H1 (cell line): ENCODE results near the gene RNF8. TPM values are rescaled to one million over a fixed set of nuclear protein-coding genes. Genes with fewer than 3 reads are reported as not detected.

Experiments
- CTCF ChIA-PET: fragments of 300-600 bp; sonication (Branson Sonifier 250); formaldehyde crosslinking; loops from one replicate; lab custom pipeline; 2021; ENCODE audit not compliant: partially characterized antibody; lab: Charles Lee
- POLR2A ChIA-PET: fragments of 300-600 bp; sonication (Branson Sonifier 250); formaldehyde crosslinking; loops from one replicate; lab custom pipeline; 2021; ENCODE audit warnings: inconsistent platforms; ENCODE audit not compliant: partially characterized antibody; lab: Charles Lee
- DNase-seq, 2 experiments: peaks; one replicate each; pipeline versions ENCODE4 v3.0.0 to v3.0.0-alpha.2; 2010 to 2022; ENCODE audit warnings: low spot score in 2 of 2, low read depth in 1 of 2, mixed read lengths in 1 of 2
- FAIRE-seq: peaks from 2 replicates; lab custom pipeline; 2011; peaks lifted over from hg19 to GRCh38; lab: Jason Lieb, UNC
- H2AFZ ChIP-seq: 2 replicates; pipeline ENCODE4 v1.8.1; 2012; ENCODE audit warnings: low read length, inconsistent platforms
- H2AK5ac ChIP-seq: 2 replicates; pipeline ENCODE4 v1.6.1; 2013; ENCODE audit warnings: low read depth, low read length
- H2BK120ac ChIP-seq: replicated peaks from 2 replicates; pipeline ENCODE3; 2013; ENCODE audit warnings: low read depth, low read length, inconsistent platforms
- H2BK12ac ChIP-seq: 2 replicates; pipeline ENCODE4 v1.6.1; 2013; ENCODE audit warnings: low read depth, low read length
- H2BK15ac ChIP-seq: 2 replicates; pipeline ENCODE4 v1.6.1; 2013; ENCODE audit warnings: low read length
- H2BK20ac ChIP-seq: 2 replicates; pipeline ENCODE4 v1.6.1; 2013; ENCODE audit warnings: low read length
- H2BK5ac ChIP-seq: 2 replicates; pipeline ENCODE4 v1.6.1; 2013; ENCODE audit warnings: low read depth, low read length
- H3K14ac ChIP-seq: 2 replicates; pipeline ENCODE4 v1.6.1; 2013; ENCODE audit warnings: inconsistent platforms; ENCODE audit not compliant: insufficient read length
- H3K18ac ChIP-seq: 2 replicates; pipeline ENCODE4 v1.6.1; 2013; ENCODE audit warnings: low read length; ENCODE audit errors: extremely low read depth
- H3K23ac ChIP-seq: 2 replicates; pipeline ENCODE4 v1.6.1; 2013; ENCODE audit warnings: inconsistent platforms; ENCODE audit not compliant: insufficient read length
- H3K23me2 ChIP-seq: 2 replicates; pipeline ENCODE4 v1.6.1; 2013; ENCODE audit warnings: low read depth, low read length
- H3K27ac ChIP-seq: 2 replicates; pipeline ENCODE4 v1.6.1; 2011; ENCODE audit warnings: low read depth, low read length, inconsistent platforms
- H3K27me3 ChIP-seq, 4 experiments: replicated peaks in 1 of 4; 1 replicate in 1 of 4; 2 replicates in 3 of 4; pipeline versions ENCODE4 v1.6.1 to v1.8.1; 2011 to 2013; ENCODE audit warnings: low read length in 3 of 4, mild to moderate bottlenecking in 3 of 4, inconsistent platforms in 2 of 4, mixed read lengths in 2 of 4, moderate library complexity in 1 of 4; ENCODE audit not compliant: control insufficient read depth in 3 of 4, insufficient read depth in 3 of 4; ENCODE audit errors: extremely low read depth in 1 of 4
- H3K36me3 ChIP-seq, 4 experiments: 2 replicates each; pipeline versions ENCODE4 v1.6.1 to v1.8.1; 2011 to 2013; ENCODE audit warnings: mild to moderate bottlenecking in 4 of 4, low read length in 3 of 4, moderate library complexity in 2 of 4, control low read depth in 1 of 4, inconsistent platforms in 1 of 4; ENCODE audit not compliant: insufficient read depth in 4 of 4, control insufficient read depth in 2 of 4
- H3K4ac ChIP-seq: replicated peaks from 2 replicates; pipeline ENCODE3; 2013; ENCODE audit warnings: low read length, low read depth, mixed read lengths, inconsistent platforms; ENCODE audit not compliant: insufficient read length
- H3K4me1 ChIP-seq, 4 experiments: replicated peaks in 1 of 4; 1 replicate in 1 of 4; 2 replicates in 3 of 4; pipeline versions ENCODE4 v1.6.1 to v1.8.1; 2011 to 2013; ENCODE audit warnings: low read length in 3 of 4, inconsistent platforms in 2 of 4, mixed read lengths in 1 of 4; ENCODE audit not compliant: insufficient read depth in 4 of 4, control insufficient read depth in 3 of 4
- H3K4me2 ChIP-seq, 2 experiments: 2 replicates each; pipeline versions ENCODE4 v1.6.1 to v1.8.1; 2011 to 2013; ENCODE audit warnings: low read depth in 2 of 2, low read length in 2 of 2, control low read depth in 1 of 2, inconsistent platforms in 1 of 2, mild to moderate bottlenecking in 1 of 2; ENCODE audit not compliant: insufficient read depth in 1 of 2
- H3K4me3 ChIP-seq, 4 experiments: fragments of 200-600, 300-600 bp in 1 of 4; sonication (generic), shearing (Covaris generic), sonication (Bioruptor Twin) in 1 of 4; 2 replicates each; pipeline versions ENCODE4 v1.5.1 to v1.8.1; 2011 to 2016; ENCODE audit warnings: low read length in 4 of 4, low read depth in 3 of 4, control low read depth in 2 of 4, inconsistent platforms in 2 of 4, mild to moderate bottlenecking in 2 of 4, mixed read lengths in 1 of 4, moderate library complexity in 1 of 4; ENCODE audit not compliant: insufficient read depth in 2 of 4; ENCODE audit errors: extremely low read depth in 1 of 4
- H3K56ac ChIP-seq: replicated peaks from 2 replicates; pipeline ENCODE3; 2013; ENCODE audit warnings: low read depth, mild to moderate bottlenecking, mixed read lengths, low read length, inconsistent platforms; ENCODE audit not compliant: insufficient read length
- H3K79me1 ChIP-seq: 2 replicates; pipeline ENCODE4 v1.6.1; 2013; ENCODE audit warnings: low read depth, low read length, control low read depth
- H3K79me2 ChIP-seq, 2 experiments: 2 replicates each; pipeline versions ENCODE4 v1.6.1 to v1.8.1; 2012 to 2013; ENCODE audit warnings: low read length in 2 of 2, mild to moderate bottlenecking in 2 of 2, inconsistent platforms in 1 of 2; ENCODE audit not compliant: insufficient read depth in 2 of 2, control insufficient read depth in 1 of 2
- H3K9ac ChIP-seq, 4 experiments: replicated peaks in 1 of 4; 1 replicate in 1 of 4; 2 replicates in 3 of 4; pipeline versions ENCODE4 v1.6.1 to v1.8.1; 2011 to 2013; ENCODE audit warnings: low read depth in 3 of 4, low read length in 3 of 4, control low read depth in 2 of 4, mild to moderate bottlenecking in 2 of 4, moderate library complexity in 2 of 4, inconsistent platforms in 1 of 4; ENCODE audit errors: extremely low read depth in 1 of 4
- H3K9me3 ChIP-seq, 2 experiments: 2 replicates each; pipeline versions ENCODE4 v1.6.1 to v1.8.1; 2012 to 2013; ENCODE audit warnings: mild to moderate bottlenecking in 2 of 2, moderate library complexity in 2 of 2, control low read depth in 1 of 2, inconsistent platforms in 1 of 2, low read depth in 1 of 2, low read length in 1 of 2, mixed read lengths in 1 of 2; ENCODE audit not compliant: insufficient read depth in 2 of 2
- H4K20me1 ChIP-seq, 2 experiments: replicated peaks in 1 of 2; 2 replicates each; pipeline versions ENCODE3 to v1.8.1; 2011 to 2013; ENCODE audit warnings: inconsistent platforms in 2 of 2, low read length in 2 of 2, mild to moderate bottlenecking in 1 of 2; ENCODE audit not compliant: insufficient read depth in 2 of 2, control insufficient read depth in 1 of 2
- H4K5ac ChIP-seq: 2 replicates; pipeline ENCODE4 v1.6.1; 2013; ENCODE audit warnings: low read length, low read depth, mixed read lengths, inconsistent platforms; ENCODE audit not compliant: insufficient read length
- H4K8ac ChIP-seq: 2 replicates; pipeline ENCODE4 v1.8.0; 2013; ENCODE audit warnings: mild to moderate bottlenecking, moderate library complexity, low read length, inconsistent platforms; ENCODE audit not compliant: insufficient read depth; ENCODE audit errors: extremely low read depth
- H4K91ac ChIP-seq: replicated peaks from 2 replicates; pipeline ENCODE3; 2013; ENCODE audit warnings: low read length, mixed read lengths, inconsistent platforms; ENCODE audit not compliant: insufficient read length
- BACH1 ChIP-seq: IDR thresholded peaks from 2 replicates; pipeline ENCODE4 v1.6.1; 2012; ENCODE audit warnings: low read length, improper control_type of control experiment
- BRCA1 ChIP-seq: IDR thresholded peaks from 2 replicates; pipeline ENCODE4 v1.6.1; 2012; ENCODE audit warnings: low read depth, low read length, improper control_type of control experiment
- E2F6 ChIP-seq: IDR thresholded peaks from 2 replicates; pipeline ENCODE4 v1.6.1; 2012; ENCODE audit warnings: inconsistent platforms
- EZH2 ChIP-seq: fragments of 200-600 bp; sonication (generic); IDR thresholded peaks from 2 replicates; pipeline ENCODE4 v1.7.1; 2012; ENCODE audit warnings: low read depth, mild to moderate bottlenecking, moderate library complexity, low read length, inconsistent platforms; ENCODE audit not compliant: severe bottlenecking
- KDM4A ChIP-seq: IDR thresholded peaks from one replicate; pipeline ENCODE4 v1.7.1; 2012; ENCODE audit warnings: low read depth, mild to moderate bottlenecking, moderate library complexity, low read length, inconsistent platforms; ENCODE audit not compliant: severe bottlenecking
- POLR2AphosphoS5 ChIP-seq: IDR thresholded peaks from 2 replicates; pipeline ENCODE4 v1.6.1; 2011; ENCODE audit warnings: low read depth, low read length
- RBBP5 ChIP-seq: IDR thresholded peaks from 2 replicates; pipeline ENCODE4 v1.7.1; 2012; ENCODE audit warnings: low read depth, mild to moderate bottlenecking, inconsistent platforms, low read length, moderate library complexity, borderline replicate concordance
- SIX5 ChIP-seq: IDR thresholded peaks from 2 replicates; pipeline ENCODE4 v1.6.1; 2011; ENCODE audit warnings: mild to moderate bottlenecking, low read depth, low read length
- SUZ12 ChIP-seq: fragments of 200-600 bp; sonication (generic); IDR thresholded peaks from 2 replicates; pipeline ENCODE4 v1.6.1; 2012; ENCODE audit warnings: mild to moderate bottlenecking, inconsistent platforms, low read length, moderate library complexity, mixed read lengths
- TAF7 ChIP-seq: optimal IDR thresholded peaks from 2 replicates; pipeline ENCODE3; 2011; ENCODE audit warnings: low read depth, mild to moderate bottlenecking, inconsistent platforms, low read length, moderate library complexity, borderline replicate concordance
- USF2 ChIP-seq: IDR thresholded peaks from 2 replicates; pipeline ENCODE4 v1.6.1; 2011; ENCODE audit warnings: low read length, improper control_type of control experiment
- WGBS, 2 experiments: shearing (Covaris generic) in 1 of 2; methylation state at CpG; one replicate each; pipeline versions ENCODE4 v1.1.6 to v1.1.7; 2013 to 2015; ENCODE audit warnings: low lambda C conversion rate in 2 of 2, mixed read lengths in 2 of 2, inconsistent platforms in 1 of 2, low coverage in 1 of 2, missing lambda C conversion rate in 1 of 2; ENCODE audit not compliant: insufficient replicate concordance in 2 of 2, insufficient coverage in 1 of 2, insufficient read length in 1 of 2; ENCODE audit errors: extremely low coverage in 1 of 2, missing lambda C conversion rate in 1 of 2; 5-methylcytosine and 5-hydroxymethylcytosine counted together
- polyA plus RNA-seq, 7 experiments: library from polyadenylated mRNA; depleted of rRNA in 3 of 7; stranded (reverse) in 5 of 7; unstranded in 2 of 7; fragments of >200 nt in 5 of 7; fragments of 200-250 nt in 2 of 7; gene quantifications; 1 replicate in 5 of 7; 2 replicates in 1 of 7; 4 replicates in 1 of 7; pipeline versions ENCODE4 v1.2.1 to v1.2.3, GENCODE V29; 2011 to 2013; ENCODE audit warnings: missing spikeins in 2 of 7, mixed read lengths in 2 of 7
- total RNA-seq: library from RNA; stranded (reverse); fragmentation: NEBNext Ultra II Directional; extraction: Animal tissue kit (Norgen Biotek cat#: 25700); gene quantifications from 2 replicates; pipeline ENCODE4 v1.2.1, GENCODE V29; 2021

RNF8 gene
- total and polyA plus RNA-seq, 2 of the 8 experiments (the other 6 are each of a cell fraction or from before 2014, with no cell fraction given): 20.3 to 44.7 TPM

DNA sequence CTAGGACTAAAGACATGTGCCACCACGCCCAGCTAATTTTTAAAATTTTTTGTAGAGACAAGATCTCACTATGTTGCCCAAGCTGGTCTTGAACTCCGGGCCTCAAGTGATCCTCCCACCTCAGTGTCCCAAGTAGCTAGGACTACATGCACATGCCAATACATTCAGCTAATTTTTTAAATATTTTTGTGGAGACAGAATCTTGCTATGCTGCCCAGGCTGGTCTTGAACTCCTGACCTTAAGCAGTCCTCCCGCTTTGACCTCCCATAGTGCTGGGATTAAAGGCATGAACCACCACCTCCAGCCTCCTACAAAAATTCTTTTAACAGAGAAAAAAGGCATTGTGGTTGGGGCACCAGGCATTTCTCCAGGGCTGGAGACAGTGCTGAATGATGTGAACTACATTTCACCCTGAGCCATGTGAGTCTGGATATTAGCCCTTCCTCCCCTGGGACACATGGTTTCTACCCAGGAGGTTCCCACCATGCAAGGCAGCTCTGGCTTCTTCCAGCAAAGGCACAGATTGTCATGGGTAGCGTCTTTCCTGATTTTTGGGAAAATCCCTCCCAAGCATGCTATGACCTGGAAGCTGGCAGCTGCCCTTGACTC is 42.9 kb downstream of the RNF8 start:
- Histone ChIP-seq H3K4me1 (no peaks in the 10 kb centered on the region), H3K27me3 (no peaks in the 10 kb centered on the region), H2BK20ac (no peak overlapping the region), H3K79me2 (no peaks in the 10 kb centered on the region), H3K23me2 (no peaks in the 10 kb centered on the region; the same call in 1 of the 2 replicates), H2BK120ac (no peak overlapping the region), H4K91ac (no peak overlapping the region), H3K9me3 (no peaks in the 10 kb centered on the region), H4K20me1 (peaks cover 0 to 2% of the 10 kb centered on the region in 2 experiments), H2BK15ac (no peak overlapping the region), H2BK12ac (no peak overlapping the region), H4K5ac (no peak overlapping the region), H3K4me3 (no peak overlapping the region), H3K56ac (no peak overlapping the region), H3K4me2 (no peak overlapping the region), H3K27ac (no peak overlapping the region), H3K14ac (no peak overlapping the region), H2BK5ac (no peak overlapping the region), H4K8ac (no peak overlapping the region), H3K23ac (no peak overlapping the region), H2AK5ac (no peak overlapping the region), H3K18ac (no peak overlapping the region), H3K4ac (no peak overlapping the region), H3K9ac (no peak overlapping the region), H3K36me3 (peaks cover 0 to 10% (median 4%) of the 10 kb centered on the region in 4 experiments; a peak in 5 of 8 replicates), H3K79me1 (no peaks in the 10 kb centered on the region), H2AFZ (no peak overlapping the region)
- FAIRE-seq: no peak
- WGBS, 2 experiments: 90% methylated on average over 4 of the region's 4 CpGs; no CpG with 5 or more reads in 1 of the 2 experiments
- CTCF ChIA-PET: interaction anchor here (0.7 to 5.7 kb wide), 4 partner anchors 11 to 82 kb away, joined by 3 to 43 read pairs (median 6); no protein-coding TSS in a partner anchor
- DNase-seq: no peak
- POLR2A ChIA-PET: no interaction called here
- TF ChIP-seq RBBP5 (no peak), BRCA1 (no peak), E2F6 (no peak), EZH2 (no peak), SUZ12 (no peak), POLR2AphosphoS5 (no peak), KDM4A (no peak), SIX5 (no peak), USF2 (no peak), TAF7 (no peak), BACH1 (no peak)
